ENCODE data around the gene KCNMB1.

DNA sequence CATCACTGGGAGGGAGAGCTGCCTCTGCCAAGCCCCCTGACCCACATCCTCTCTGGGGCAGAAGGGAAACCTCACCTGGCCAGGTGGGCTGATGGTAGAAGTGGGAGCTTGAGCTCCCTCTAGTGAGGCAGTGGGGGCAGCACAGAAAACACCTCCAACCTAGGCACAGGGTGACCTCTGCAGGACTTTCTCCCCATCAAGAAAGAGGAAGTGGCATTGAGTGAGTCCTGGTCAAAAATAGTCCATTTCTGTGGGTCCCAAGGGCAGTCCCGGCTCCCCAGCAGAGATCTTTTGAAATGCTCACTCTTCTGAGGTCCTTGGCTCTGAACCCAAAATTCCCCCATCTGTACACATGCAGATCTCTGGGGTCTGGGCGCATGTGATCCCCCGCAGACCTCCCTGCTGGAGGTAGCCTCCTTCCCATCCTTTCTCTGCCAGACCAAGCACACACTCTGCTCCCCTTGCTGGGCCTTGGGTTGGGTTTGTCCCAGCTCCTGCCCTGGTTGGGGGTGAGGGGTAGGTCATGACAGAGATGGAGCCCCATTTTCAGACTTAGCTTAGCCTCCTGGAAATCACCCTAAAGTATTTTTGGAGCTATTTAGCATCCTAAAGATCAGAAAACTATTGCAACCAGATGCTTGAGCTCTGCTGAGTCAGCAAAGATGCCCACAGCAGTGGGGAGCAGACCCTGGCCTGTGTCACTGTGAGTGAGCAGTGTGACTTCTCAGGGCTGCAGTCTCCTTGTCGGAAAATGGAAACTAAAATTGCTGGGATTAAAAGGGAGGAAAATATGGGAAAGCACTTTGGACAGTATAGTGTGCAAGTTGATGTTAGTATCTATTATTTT, 50.0 kb downstream of the KCNMB1 start:
- TF ChIP-seq, protein P1, sequence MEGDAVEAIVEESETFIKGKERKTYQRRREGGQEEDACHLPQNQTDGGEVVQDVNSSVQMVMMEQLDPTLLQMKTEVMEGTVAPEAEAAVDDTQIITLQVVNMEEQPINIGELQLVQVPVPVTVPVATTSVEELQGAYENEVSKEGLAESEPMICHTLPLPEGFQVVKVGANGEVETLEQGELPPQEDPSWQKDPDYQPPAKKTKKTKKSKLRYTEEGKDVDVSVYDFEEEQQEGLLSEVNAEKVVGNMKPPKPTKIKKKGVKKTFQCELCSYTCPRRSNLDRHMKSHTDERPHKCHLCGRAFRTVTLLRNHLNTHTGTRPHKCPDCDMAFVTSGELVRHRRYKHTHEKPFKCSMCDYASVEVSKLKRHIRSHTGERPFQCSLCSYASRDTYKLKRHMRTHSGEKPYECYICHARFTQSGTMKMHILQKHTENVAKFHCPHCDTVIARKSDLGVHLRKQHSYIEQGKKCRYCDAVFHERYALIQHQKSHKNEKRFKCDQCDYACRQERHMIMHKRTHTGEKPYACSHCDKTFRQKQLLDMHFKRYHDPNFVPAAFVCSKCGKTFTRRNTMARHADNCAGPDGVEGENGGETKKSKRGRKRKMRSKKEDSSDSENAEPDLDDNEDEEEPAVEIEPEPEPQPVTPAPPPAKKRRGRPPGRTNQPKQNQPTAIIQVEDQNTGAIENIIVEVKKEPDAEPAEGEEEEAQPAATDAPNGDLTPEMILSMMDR (conservative IDR thresholded peaks at IDR 0.05) = peak; percentile 81
- no peak for TF ChIP-seq ZFX (IDR thresholded peaks at IDR 0.05)

Data from C4-2B (cell line).